ENCODE results near the gene TUBB2B. TPM values are rescaled to one million over a fixed set of nuclear protein-coding genes. Genes with fewer than 3 reads are reported as not detected.

TUBB2B gene
- total and polyA plus RNA-seq, 7 donors: 2.3 to 24.9 (median 12.7) TPM

- intact Hi-C loops (cut with DNase I): no loop called here
These were observed 36.9 kb upstream of the TUBB2B start for GRCh38 chr6:3264356-3264755.

DNA sequence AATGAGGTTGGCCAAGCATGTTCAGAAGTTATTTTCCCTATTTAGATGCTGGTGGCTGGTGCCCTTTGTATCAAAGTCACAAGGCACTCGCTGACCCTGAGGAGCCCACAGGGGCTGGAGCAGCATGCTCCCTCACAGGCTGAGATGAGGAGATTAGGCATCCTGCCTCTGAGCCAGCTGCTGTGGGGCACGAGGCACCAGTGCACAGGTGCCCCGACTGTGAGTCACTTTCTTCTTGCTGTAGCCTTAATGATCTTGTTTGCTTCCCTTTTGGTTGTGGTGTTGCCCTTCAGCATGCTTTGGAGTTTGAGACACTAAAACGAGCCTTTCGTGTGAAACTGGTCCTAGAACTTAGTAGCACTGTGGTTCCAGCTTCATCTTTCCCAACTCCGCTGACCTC lies 35.6 kb upstream of the TUBB2B start:
- DNase-seq: no peak
- H3K36me3 ChIP-seq: peaks cover 0 to 18% (median 5%) of the 10 kb centered on the region in 4 donors
- no peaks in the 10 kb centered on the region for H3K27me3 ChIP-seq
- H3K9me3 ChIP-seq: no peaks in the 10 kb centered on the region
- H3K4me3 ChIP-seq: no peak overlapping the region
- H3K4me1 ChIP-seq: peaks cover 0 to 46% (median 37%) of the 10 kb centered on the region in 4 donors
- TF ChIP-seq EP300 (IDR thresholded peaks at IDR 0.05) (no peak), POLR2A (IDR thresholded peaks at IDR 0.05) (no peak), POLR2AphosphoS5 (IDR thresholded peaks at IDR 0.05) (no peak), CTCF (IDR thresholded peaks at IDR 0.05) (no peak)
- WGBS, 2 donors: 75 to 82% methylated on average over 6 of the region's 6 CpGs
- intact Hi-C loops (cut with DNase I): no loop called here
- no peak overlapping the region for H3K27ac ChIP-seq

More at GRCh38 chr6:3264356-3264755, 36.9 kb upstream of the TUBB2B start:
- TF ChIP-seq POLR2AphosphoS5 (IDR thresholded peaks at IDR 0.05) (no peak), POLR2A (IDR thresholded peaks at IDR 0.05) (no peak)
- Histone ChIP-seq H3K27me3 (no peaks in the 10 kb centered on the region), H3K27ac (no peak overlapping the region), H3K36me3 (peaks cover 0 to 31% (median 8%) of the 10 kb centered on the region in 4 donors), H3K9me3 (no peaks in the 10 kb centered on the region), H3K4me1 (peaks cover 0 to 40% (median 31%) of the 10 kb centered on the region in 4 donors), H3K4me3 (no peak overlapping the region)
- WGBS, 2 donors: 71 to 86% methylated on average over 3 of the region's 3 CpGs
- DNase-seq: no peak

DNA sequence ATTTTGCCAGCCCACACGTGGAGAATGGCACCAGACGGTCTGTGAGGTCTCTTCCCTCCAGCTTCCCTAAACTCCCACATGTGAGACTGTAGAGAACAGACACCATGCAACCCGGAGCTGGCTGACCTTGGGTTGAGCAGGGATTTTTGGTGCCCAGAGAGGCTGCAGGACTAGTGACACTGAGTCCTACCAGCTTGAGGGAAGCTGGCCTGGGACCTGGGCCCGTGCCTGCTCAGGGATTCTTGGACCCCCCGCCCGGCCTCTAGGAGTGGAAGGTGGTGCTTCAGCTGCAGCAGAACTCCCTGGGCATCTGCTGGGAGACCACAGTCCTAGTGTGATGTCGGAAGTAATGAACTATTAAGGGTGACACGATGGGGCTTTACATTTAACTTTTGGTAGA lies 34.5 kb upstream of the TUBB2B start:
- TF ChIP-seq CTCF (IDR thresholded peaks at IDR 0.05) (no peak), EP300 (IDR thresholded peaks at IDR 0.05) (no peak), POLR2A (IDR thresholded peaks at IDR 0.05) (no peak), POLR2AphosphoS5 (IDR thresholded peaks at IDR 0.05) (no peak)
- peaks cover 0 to 17% (median 5%) of the 10 kb centered on the region in 4 donors for H3K36me3 ChIP-seq
- no peak overlapping the region for H3K27ac ChIP-seq
- intact Hi-C loops (cut with DNase I): no loop called here
- no peak for DNase-seq
- no peaks in the 10 kb centered on the region for H3K9me3 ChIP-seq
- H3K4me3 ChIP-seq: no peak overlapping the region
- no peaks in the 10 kb centered on the region for H3K27me3 ChIP-seq
- WGBS, 2 donors: 69 to 77% methylated on average over 8 of the region's 8 CpGs
- peaks cover 0 to 48% (median 37%) of the 10 kb centered on the region in 4 donors for H3K4me1 ChIP-seq

GRCh38 chr6:3261518-3261820 lies 34.0 kb upstream of the TUBB2B start:
- 74 to 94% methylated on average over 6 of the region's 6 CpGs for WGBS, 2 donors
- H3K36me3 ChIP-seq: peaks cover 0 to 17% (median 5%) of the 10 kb centered on the region in 4 donors
- H3K27ac ChIP-seq: no peak overlapping the region
- no peak overlapping the region for H3K4me3 ChIP-seq
- intact Hi-C loops (cut with DNase I): no loop called here
- DNase-seq: no peak
- H3K27me3 ChIP-seq: no peaks in the 10 kb centered on the region
- H3K4me1 ChIP-seq: peaks cover 0 to 48% (median 37%) of the 10 kb centered on the region in 4 donors
- TF ChIP-seq CTCF (IDR thresholded peaks at IDR 0.05) (no peak), EP300 (IDR thresholded peaks at IDR 0.05) (no peak), POLR2AphosphoS5 (IDR thresholded peaks at IDR 0.05) (no peak), POLR2A (IDR thresholded peaks at IDR 0.05) (no peak)
- no peaks in the 10 kb centered on the region for H3K9me3 ChIP-seq

GRCh38 chr6:3260772-3261517 lies 33.5 kb upstream of the TUBB2B start:
- WGBS, 2 donors: 84 to 87% methylated on average over 17 of the region's 17 CpGs
- no peak for DNase-seq
- Histone ChIP-seq H3K36me3 (peaks cover 0 to 17% (median 5%) of the 10 kb centered on the region in 4 donors), H3K27me3 (no peaks in the 10 kb centered on the region), H3K27ac (no peak overlapping the region), H3K4me3 (no peak overlapping the region), H3K9me3 (no peaks in the 10 kb centered on the region), H3K4me1 (peaks cover 0 to 48% (median 35%) of the 10 kb centered on the region in 4 donors)
- intact Hi-C loops (cut with DNase I): no loop called here
- TF ChIP-seq EP300 (IDR thresholded peaks at IDR 0.05): no peak
- no peak for TF ChIP-seq POLR2AphosphoS5 (IDR thresholded peaks at IDR 0.05)
- no peak for TF ChIP-seq CTCF (IDR thresholded peaks at IDR 0.05)
- no peak for TF ChIP-seq POLR2A (IDR thresholded peaks at IDR 0.05)

Measured in sigmoid colon (tissue), 7 donors.